Occipital lobe (tissue), 2 donors: ENCODE data around the gene ZNF649. TPM values are rescaled to one million over a fixed set of nuclear protein-coding genes. Genes with fewer than 3 reads are reported as not detected.

Source experiments
- DNase-seq: peaks from one replicate; lab custom pipeline; 2025; lab: John Stamatoyannopoulos, UW
- total RNA-seq: library from RNA; depleted of rRNA; stranded (reverse); fragments of >200 nt; gene quantifications from one replicate; pipeline ENCODE4 v1.2.3, GENCODE V29; 2014

ZNF649 gene
- total RNA-seq, 1 donor from 2014 or later, result 39.0 TPM

GRCh38 chr19:51887522-51888498, 17.0 kb downstream of the ZNF649 start, which contains the start of gene ZNF577:
Gene ZNF577, minus strand, starts transcription at chr19:51887951. Its CDS starts 7,569 bp downstream, at chr19:51880382.
- peak; percentile 82 for DNase-seq

GRCh38 chr19:51884713-51885112, 20.1 kb downstream of the ZNF649 start:
- DNase-seq, result no peak

GRCh38 chr19:51882518-51882917, 22.3 kb downstream of the ZNF649 start:
- no peak for DNase-seq

GRCh38 chr19:51873097-51873496, 31.7 kb downstream of the ZNF649 start:
- DNase-seq, result no peak

- no peak for DNase-seq
Measured at GRCh38 chr19:51861870-51862622, 42.8 kb downstream of the ZNF649 start.

Other genes with a start within 250 kb of the ZNF649 start
- gene SPACA6, start 211.7 kb downstream of the ZNF649 start, total RNA-seq, result 3.9 TPM
- 2.3 TPM for gene HAS1, start 181.0 kb downstream of the ZNF649 start, total RNA-seq
- 6.7 TPM for gene FPR1, start 153.1 kb downstream of the ZNF649 start, total RNA-seq
- 0.62 TPM for gene FPR2, start 143.8 kb downstream of the ZNF649 start, total RNA-seq
- 0.31 TPM for gene FPR3, start 109.9 kb downstream of the ZNF649 start, total RNA-seq
- 66.6 TPM for gene ZNF577, start 17.1 kb downstream of the ZNF649 start, total RNA-seq
- gene ZNF613, start 22.5 kb upstream of the ZNF649 start, total RNA-seq, result 11.4 TPM
- gene ZNF350, start 81.8 kb upstream of the ZNF649 start, total RNA-seq, result 20.6 TPM
- gene ZNF615, start 103.2 kb upstream of the ZNF649 start, total RNA-seq, result 27.1 TPM
- gene ZNF614, start 123.4 kb upstream of the ZNF649 start, total RNA-seq, result 33.7 TPM
- 17.6 TPM for gene ZNF432, start 143.8 kb upstream of the ZNF649 start, total RNA-seq
- gene ZNF841, start 190.7 kb upstream of the ZNF649 start, total RNA-seq, result 52.4 TPM
- 33.4 TPM for gene ZNF616, start 234.9 kb upstream of the ZNF649 start, total RNA-seq